ENCODE data around the gene TMED6.
"Not testable (repeated sequence)": the region's sequence is repeated elsewhere in the genome, so short reads cannot be mapped to it uniquely, and the experiment has no call there.

Gene TMED6

DNA sequence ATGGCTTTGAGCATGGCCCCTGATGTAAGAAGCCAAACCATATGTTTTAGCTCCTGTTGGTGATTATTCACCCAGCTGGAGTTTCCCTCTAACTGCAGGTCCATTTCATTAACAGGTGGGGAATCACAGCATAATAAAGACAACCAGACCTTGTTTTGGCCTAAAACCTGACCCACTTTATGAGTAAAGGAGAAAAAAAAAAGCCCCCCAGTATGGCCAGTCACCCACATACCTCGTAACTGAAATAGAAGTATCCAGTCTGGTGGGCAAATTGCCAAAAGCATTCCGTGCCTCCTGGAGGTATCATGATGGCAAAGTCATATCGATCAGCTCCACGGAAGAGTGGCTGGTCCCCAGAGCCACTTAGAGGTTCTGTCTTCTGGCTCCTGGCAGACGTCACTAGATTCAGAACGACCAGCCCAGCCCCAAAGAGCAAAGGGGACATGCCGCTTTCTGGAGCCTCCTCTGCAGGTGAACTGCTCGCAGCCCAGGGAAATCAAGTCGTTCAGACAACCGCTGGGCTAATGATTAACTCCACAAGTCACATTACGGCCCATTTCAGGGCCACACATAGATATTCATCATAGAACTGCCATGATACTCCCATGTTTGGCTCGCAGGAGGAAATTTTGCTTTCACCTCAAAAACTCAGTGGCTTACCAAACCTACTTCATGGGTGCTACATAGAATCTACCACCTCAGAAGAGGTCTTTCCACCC lies at the start of gene TMED6:
TSS of gene TMED6 (minus strand) at position 478 of the 719 bp plus-strand sequence. CDS start at position 445, 33 bp downstream.
- no peak for DNase-seq

- DNase-seq = no peak
These were observed 47.8 kb upstream of the TMED6 start for GRCh38 chr16:69399361-69399760.

DNA sequence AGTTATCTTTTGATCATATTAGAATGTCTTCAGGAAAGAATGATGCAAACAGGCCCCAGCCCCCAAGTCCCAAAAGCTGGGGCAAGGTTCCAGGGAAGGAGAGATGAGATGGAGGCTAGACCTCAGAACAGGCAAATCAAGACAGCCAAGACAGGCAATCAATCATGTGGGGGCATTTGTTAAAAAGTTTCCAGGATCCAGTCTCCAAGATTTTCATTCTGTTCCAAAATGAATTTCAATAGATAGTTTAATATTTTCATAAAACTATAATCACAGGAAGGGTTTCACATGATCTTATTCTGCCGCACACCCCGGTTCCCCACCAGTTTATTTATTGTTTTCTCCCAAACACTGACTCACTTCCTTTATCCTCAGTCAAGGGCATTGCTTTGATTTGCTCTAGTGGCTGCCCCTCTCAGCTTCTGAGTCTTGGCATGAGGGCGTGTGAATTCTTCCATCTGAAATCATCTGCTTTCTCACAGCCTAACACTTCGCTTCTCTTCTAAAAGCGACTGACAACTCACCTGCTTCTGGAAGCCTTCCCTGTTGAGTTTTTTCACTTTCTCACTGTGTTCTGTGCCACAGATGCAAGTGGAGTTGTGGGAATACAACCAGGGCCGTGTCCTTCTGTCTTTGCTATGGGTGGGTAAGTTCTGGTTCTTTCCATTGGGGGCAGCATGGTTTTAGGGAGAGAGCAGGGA lies 46.4 kb upstream of the TMED6 start:
- no peak for DNase-seq

DNA sequence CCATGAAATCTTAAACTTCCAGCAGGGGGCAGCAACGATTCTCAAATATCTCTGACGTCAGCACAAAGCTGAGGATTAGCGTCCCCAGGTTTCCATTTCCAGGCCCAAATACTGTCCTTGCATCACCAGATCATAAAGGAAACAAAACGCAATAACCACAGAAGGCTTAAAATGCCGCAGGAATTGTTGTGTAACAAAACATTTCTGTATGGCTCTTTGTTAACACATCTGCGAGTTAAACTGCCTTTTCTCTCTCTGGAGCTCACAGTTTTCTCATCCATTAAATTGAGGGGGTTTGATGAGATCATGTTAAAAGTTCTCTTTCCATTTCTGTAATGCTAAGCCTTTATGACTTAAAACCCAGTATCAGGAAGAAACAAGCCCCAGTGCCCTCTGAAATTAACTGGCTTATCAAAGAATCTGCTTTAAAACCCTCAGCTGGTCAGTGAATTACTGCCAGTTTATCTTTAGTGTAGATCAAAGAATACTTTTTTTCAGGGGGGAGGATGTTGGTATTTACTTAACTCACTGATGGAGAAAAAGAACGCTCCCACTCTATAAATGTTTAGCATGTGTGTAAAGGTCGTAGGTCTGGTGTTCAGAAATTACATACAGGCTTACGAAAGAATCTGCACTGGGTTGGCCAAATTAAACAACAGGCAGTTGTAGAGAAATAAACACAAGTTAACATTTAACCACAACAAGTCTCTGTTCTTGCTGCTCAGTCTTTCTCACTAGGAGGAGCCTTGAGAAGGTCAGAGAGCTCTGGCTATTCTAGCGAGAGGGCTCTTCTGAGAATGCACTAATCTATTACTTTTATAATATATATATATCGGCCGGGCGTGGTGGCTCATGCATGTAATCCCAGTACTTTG lies 44.8 kb upstream of the TMED6 start:
- peak; percentile 56 for DNase-seq

DNA sequence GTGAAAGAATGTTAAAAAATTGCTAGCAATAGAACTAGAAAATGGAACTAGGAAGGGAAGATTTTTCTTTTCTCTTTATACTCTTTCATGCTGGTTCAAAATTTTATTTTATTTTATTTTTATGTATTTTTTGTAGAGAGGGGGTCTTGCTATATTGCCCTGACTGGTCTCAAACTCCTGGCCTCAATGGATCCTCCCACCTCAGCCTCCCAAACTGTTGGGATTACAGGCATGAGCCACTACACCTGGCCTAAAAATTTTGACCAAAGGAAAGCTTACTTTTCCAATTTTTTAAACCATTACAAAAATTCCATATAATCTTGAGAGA lies 44.2 kb upstream of the TMED6 start:
- no peak for DNase-seq

DNA sequence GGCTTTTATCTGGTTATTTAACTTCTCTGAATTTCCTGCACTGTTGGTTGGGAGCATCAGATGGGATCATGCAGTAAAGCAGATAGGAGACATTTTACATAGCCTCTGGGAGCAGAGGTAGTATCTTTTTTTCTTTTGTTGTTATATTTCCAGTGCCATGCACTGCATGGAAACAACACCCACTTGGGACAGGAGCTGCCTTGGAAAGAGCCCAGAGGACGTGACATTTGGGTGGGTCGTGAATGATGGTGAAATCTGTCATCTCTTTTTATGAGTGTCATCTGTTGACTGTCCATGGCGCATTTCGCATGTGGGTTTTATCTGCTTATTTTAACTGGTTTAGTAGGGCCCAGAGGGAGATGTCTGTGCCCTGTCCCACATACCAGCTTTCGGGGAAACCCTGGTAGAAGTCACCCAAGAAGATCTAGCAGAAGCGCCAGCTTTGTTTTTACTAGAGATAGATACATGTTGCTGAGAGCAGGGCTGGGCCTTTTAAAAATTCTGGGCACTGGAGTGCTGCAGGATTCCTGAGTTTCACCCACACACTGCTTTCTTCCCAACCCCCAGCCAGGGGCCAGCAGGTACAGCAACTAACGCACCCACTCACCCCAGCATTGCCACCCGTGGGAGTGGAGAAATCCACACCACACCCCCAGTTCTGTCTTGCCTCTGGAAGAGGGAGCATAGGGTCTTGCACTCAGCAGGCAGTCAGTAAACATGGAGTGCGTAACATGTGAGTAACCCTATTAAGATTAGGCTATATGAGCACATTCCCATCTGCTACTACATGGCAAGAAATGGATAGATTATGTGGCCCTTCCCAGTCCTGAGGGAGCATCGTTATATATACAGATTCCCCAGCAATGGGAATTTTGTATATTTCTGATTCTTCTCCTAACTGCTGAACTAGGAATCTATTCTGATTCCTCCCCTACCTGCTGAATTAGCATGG lies 42.6 kb upstream of the TMED6 start:
- DNase-seq = no peak

DNA sequence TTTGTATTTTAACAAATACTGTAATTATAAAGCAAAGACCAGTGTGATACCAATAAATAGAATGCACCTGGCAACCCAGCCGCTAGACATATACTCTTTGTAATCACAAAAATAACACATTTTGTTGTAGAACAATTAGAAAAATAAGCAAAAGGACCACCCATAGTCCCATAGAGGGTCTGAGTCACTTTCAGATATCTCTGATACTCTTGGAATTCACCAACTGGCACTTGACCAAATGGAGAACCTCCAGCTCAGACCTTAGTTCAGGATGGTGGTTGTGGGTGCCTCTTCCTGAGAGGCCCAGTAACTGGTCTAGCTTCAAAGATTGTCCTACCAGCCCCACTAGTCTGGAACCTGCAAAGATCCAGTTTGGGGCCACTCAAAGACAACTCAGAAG lies 35.0 kb upstream of the TMED6 start:
- no peak for DNase-seq

- DNase-seq = no peak
These were observed 33.4 kb upstream of the TMED6 start for GRCh38 chr16:69384974-69385373.

DNA sequence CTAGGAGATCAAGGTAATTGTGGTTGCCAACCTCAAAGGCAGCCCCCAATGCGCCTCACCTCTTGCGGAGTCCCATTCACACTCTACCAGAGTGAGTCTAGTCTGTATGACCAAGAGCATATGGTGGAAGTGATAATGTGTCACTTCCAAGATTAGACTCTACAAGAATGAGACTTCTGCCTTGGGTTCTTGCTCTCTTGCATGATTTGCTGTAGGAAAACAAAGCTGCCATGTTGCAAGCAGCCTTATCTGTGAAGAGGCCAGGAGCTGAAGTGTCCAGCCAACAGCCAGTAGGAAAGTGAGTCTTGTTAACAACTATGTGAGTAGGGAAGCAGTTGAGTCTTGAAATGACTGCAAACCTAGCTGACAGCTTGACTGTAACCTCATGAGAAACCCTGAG lies 30.8 kb upstream of the TMED6 start:
- no peak for DNase-seq

DNA sequence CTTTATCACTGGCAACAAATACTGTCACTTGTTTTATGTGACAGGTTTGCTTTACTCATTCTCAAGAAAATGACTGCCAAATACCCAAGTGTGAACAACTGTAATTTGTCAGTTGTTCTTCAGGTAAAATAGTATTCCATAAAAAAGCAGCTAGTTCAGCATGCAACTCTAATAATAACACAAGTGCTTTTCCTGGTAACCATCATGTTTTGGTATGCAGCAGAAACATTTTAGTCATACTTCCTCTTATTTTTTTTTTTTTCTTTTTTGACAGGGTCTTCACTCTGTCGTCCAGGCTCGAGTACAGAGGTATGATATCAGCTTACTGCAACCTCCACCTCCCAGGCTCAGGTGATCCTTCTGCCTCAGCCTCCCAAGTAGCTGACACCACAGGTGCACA lies 29.6 kb upstream of the TMED6 start:
- DNase-seq = no peak

DNA sequence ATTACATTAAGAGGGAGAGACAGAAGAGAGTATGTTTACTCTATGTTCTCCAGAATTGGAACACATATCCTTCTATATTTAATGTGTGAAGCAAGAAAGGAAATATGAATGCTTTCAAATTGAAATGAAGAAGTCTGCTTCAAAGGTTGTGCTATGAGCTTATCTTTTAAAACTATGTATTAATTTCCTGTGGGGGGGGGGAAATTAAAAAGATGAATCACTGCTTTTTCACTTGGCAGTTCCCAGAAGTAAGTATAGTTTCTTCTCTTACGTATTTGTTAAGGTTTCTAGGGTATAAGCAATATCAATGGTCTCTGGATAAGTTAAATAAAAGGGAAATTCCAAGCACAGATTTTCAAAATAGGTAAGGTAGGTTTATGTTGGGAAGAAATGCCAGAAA lies 27.2 kb upstream of the TMED6 start:
- DNase-seq = no peak

- DNase-seq = no peak
These were observed 26.4 kb upstream of the TMED6 start for GRCh38 chr16:69378036-69378435.

DNA sequence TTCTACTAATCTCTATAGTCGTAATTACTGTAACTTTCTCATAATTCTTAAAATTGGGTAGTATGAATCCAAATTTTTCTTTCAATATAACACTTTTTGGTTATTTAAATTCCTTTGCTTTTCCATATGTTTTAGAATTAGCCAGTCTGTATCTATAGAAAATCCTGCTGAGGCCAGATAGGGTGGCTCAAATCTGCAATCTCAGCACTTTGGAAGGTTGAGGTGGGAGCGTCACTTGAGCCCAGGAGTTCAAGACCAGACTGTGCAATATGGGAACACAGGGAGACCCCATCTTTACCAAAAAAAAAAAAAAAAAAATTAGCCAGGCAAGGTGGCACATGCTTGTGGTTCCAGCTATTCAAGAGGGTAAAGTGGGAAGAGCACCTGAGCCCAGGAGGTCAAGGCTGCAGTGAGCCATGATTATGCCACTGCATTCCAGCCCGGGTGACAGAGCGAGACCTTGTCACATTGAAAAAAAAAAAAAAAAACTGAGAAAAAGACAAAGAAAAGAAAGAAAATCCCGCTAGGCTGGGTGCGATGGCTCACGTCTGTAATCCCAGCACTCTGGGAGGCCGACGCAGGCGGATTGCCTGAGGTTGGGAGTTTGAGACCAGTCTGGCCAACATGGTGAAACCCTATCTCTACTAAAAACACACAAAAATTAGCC lies 24.9 kb upstream of the TMED6 start:
- DNase-seq = no peak

DNA sequence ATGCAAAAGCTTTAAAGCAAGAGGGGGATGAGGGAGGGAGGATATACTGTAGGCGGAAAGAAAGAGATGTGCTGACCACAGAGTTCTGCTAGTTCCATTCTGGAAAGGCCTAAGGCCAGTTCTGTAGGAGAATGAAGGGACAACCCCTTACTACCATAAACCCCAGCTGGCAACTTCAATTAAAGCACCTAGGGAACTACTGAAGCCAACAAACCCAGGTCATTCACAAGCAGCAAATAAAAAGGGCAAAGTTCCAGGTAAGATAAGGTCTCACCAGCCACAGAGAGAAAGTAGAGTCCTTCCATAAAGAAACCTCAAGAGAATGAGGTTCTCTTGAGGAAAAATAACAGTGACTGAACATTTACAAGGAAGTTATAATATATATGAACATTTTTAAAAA lies 21.4 kb upstream of the TMED6 start:
- no peak for DNase-seq

DNA sequence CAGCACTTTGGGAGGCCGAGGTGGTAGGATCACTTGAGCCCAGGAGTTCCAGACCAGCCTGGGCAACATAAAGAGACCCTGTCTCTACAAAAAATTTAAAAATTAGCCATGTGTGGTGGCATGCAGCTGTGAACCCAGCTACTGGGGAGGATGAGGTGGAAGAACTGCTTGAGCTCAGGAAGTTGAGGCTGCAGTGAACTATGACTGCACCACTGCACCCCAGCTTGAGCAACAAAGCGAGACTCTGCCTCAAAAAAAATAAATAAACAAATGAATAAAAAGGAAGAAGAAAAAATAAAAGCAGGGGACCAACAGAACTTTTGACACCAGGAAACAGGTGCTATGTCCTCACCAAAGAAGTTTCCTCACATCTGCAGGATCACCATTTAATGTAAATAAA lies 20.0 kb upstream of the TMED6 start:
- no peak for DNase-seq

DNA sequence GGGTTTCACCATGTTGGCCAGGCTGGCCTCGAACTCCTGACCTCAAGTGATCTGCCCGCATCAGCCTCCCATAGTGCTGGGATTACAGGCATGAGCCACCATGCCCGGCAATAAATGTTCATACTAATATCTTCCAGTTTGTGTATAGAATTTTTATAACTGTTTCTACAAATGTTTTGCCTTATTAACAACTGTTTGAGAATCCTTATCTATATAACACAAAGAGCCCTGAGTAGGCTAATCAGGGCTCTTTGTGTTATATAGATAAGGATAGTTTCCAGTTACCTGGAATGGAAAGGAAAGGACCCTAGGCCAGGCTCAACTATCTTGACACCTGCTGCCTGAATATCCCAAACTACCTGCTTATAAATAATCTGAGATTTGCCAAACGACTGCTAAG lies 17.3 kb upstream of the TMED6 start:
- no peak for DNase-seq

DNA sequence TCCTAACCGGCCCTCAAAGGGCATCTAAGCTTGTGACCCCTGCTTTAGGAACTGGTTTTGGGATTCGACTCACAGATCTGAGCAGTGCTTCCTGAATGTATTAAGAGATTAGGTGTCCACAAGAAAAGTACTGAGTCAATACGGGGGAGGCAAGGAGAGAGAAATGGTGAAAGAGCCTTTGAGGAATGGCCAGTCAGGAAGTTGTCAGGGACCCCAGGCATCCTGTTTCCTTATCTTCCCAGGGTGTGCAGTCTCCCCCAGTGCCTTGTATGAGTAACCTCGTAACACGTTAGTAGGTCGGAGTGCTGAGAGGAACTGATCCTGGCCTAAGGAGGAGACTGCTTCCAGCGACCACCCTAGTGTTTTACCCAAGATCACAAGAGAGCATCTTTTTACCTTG lies 16.4 kb upstream of the TMED6 start:
- DNase-seq = no peak

DNA sequence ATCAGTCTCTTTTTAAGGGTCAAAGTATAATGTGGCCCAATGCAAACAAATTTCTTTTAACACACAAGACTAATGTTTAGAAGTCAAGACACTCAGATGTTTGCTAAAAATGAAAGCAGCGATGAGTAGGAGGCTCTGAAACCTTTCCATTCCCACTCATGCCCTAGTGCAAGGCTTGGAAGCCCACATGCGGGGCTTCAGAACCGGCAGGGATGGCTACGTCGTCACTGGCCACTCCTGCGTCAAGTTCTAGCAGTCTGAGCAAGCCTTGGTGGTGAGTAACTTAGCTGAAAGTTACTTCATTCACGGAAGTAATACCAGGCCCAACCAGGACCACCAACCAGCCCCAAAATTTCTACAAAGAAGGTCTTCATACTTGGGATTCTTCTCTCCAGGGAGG lies 14.8 kb upstream of the TMED6 start:
- DNase-seq = no peak

DNA sequence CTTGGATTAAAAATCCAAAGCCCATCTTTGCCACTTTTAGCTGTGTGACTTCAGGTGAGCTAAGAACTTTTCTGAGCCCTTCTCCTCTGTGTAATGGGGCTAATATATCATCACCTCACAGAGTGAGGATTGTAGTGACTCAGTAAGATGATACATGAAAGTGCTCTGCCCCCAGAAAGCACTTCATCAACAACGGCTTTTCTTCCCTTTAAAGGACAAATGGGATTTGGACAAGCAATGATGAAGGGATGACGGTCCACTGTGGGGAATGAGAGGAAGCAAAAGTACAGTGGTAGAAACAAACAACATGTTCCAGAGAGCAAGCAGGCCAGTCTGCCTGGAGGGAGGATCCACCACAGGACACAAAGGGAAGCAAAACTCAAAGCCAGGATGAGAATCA lies 14.3 kb upstream of the TMED6 start:
- DNase-seq = no peak

- DNase-seq = no peak
These were observed 12.5 kb upstream of the TMED6 start for GRCh38 chr16:69364088-69364487.

DNA sequence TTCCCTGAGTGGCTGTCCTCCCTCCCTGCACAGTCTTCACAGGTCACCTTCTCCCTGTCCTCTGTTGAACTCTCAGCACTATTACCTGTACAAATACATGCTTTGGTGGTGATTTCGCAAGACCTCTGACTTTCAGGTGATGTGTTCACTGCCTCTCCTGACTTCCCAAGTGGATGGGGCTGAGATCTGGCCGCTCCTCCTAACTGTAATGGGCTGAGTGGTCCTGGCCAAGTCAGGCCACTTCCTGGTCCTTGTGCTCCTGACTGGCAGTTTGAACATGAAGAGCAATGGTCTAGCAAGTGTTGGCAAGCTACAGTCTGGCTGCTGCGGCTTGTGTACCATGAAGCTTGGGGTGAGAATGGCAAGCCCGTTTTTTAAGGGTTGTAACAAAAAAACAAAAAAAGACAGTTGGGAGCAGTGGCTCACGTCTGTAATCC lies 11.7 kb upstream of the TMED6 start:
- DNase-seq = no peak

DNA sequence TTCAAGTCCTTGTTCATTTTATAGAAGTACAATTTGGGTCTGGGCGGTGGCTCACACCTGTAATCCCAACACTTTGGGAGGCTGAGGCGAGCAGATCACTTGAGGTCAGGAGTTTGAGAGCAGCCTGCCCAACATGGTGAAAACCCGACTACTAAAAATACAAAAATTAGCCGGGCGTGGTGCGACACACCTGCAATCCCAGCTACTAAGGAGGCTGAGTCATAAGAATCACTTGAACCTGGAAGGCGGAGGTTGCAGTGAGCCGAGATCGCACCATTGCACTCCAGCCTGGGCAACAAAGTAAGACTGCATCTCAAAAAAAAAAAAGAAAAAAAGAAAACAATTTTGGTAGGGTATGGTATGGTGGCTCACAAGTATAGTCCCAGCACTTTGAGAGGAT lies 8.5 kb upstream of the TMED6 start:
- DNase-seq = not testable (repeated sequence)
